Measurements from ENCODE around the gene TBCCD1.

- TF ChIP-seq TAF1 (IDR thresholded peaks at IDR 0.05; ENCODE audit: low read depth, low read length) (no peak), POLR2AphosphoS5 (IDR thresholded peaks at IDR 0.05; ENCODE audit: low read depth, low read length) (no peak), POLR2A (IDR thresholded peaks at IDR 0.05; ENCODE audit: low read depth, low read length) (no peak), SPI1 (IDR thresholded peaks at IDR 0.05; ENCODE audit: low read depth, low read length) (no peak), PAX5 (IDR thresholded peaks at IDR 0.05; ENCODE audit: insufficient read depth, low read length, severe bottlenecking) (no peak), POU2F2 (IDR thresholded peaks at IDR 0.05; ENCODE audit: low read depth, low read length) (no peak)
Observed at GRCh38 chr3:186502966-186503712, 64.0 kb downstream of the TBCCD1 start.
